Upper lobe of left lung (tissue), 6 donors: ENCODE data around the gene EEIG1. TPM values are rescaled to one million over a fixed set of nuclear protein-coding genes. Genes with fewer than 3 reads are reported as not detected.

Experiments
- ATAC-seq, 2 donors: fragments of 200-7000 bp; cut with Tn5 transposase; one replicate each; pipeline ENCODE4 v1.9.1; 2022; ENCODE audit warnings: mild to moderate bottlenecking in 2 of 2, moderate library complexity in 2 of 2; ENCODE audit not compliant: low FRiP score in 2 of 2
- DNase-seq, 2 donors: peaks; one replicate each; pipeline ENCODE4 v3.0.0-alpha.2; 2019 to 2020
- H3K27ac ChIP-seq, 4 donors: fragments of 200-600 bp; sonication (generic); one replicate each; pipeline ENCODE4 v1.5.1; 2016 to 2019
- H3K27me3 ChIP-seq, 4 donors: fragments of 200-600 bp; sonication (generic); one replicate each; pipeline ENCODE4 v1.5.1; 2017 to 2019
- H3K36me3 ChIP-seq, 4 donors: fragments of 200-600 bp; sonication (generic); one replicate each; pipeline ENCODE4 v1.5.1; 2016 to 2019
- H3K4me1 ChIP-seq, 4 donors: fragments of 200-600 bp; sonication (generic); one replicate each; pipeline ENCODE4 v1.5.1; 2018 to 2019
- H3K4me3 ChIP-seq, 4 donors: fragments of 200-600 bp; sonication (generic); one replicate each; pipeline ENCODE4 v1.5.1; 2017 to 2019; ENCODE audit warnings: mild to moderate bottlenecking in 2 of 4, moderate library complexity in 1 of 4
- H3K9me3 ChIP-seq, 4 donors: fragments of 200-600 bp; sonication (generic); one replicate each; pipeline ENCODE4 v1.5.1; 2018 to 2019
- CTCF ChIP-seq, 6 experiments: fragments of 450-650 bp in 4 of 6; fragments of 200-600 bp in 2 of 6; sonication (generic) in 2 of 6; IDR thresholded peaks; one replicate each; pipeline ENCODE4 v1.5.1; 2016 to 2019; ENCODE audit warnings: antibody characterized with exemption in 6 of 6
- EP300 ChIP-seq, 4 donors: sonication (generic); formaldehyde crosslinking; IDR thresholded peaks; one replicate each; pipeline ENCODE4 v1.5.1; 2017; ENCODE audit warnings: antibody characterized with exemption in 4 of 4, control low read depth in 2 of 4
- POLR2A ChIP-seq, 4 donors: fragments of 450-650 bp; IDR thresholded peaks; one replicate each; pipeline ENCODE4 v1.5.1; 2016 to 2017; ENCODE audit warnings: antibody characterized with exemption in 4 of 4, mild to moderate bottlenecking in 2 of 4
- POLR2AphosphoS5 ChIP-seq, 2 donors: sonication (generic); formaldehyde crosslinking; IDR thresholded peaks; one replicate each; pipeline ENCODE4 v1.5.1; 2017; ENCODE audit warnings: antibody characterized with exemption in 2 of 2
- WGBS, 2 donors: methylation state at CpG; one replicate each; pipeline ENCODE4 v1.1.5; 2017 to 2018; 5-methylcytosine and 5-hydroxymethylcytosine counted together
- total RNA-seq, 6 donors: library from RNA; depleted of rRNA in 4 of 6; stranded (reverse); fragments of >200 nt in 4 of 6; gene quantifications; one replicate each; pipeline versions ENCODE4 v1.1.0 to v1.2.1, GENCODE V29; 2016 to 2021
- donor health status: DM: no; HTN: no; CAD: no; lungs with moderate emphysema.
- donor health status: DM: no; HTN: yes; CAD: no; lungs with severe emphysema.

The EEIG1 gene
- total RNA-seq, 6 donors from 2014 or later = 17.8 to 60.7 (median 48.0) TPM

DNA sequence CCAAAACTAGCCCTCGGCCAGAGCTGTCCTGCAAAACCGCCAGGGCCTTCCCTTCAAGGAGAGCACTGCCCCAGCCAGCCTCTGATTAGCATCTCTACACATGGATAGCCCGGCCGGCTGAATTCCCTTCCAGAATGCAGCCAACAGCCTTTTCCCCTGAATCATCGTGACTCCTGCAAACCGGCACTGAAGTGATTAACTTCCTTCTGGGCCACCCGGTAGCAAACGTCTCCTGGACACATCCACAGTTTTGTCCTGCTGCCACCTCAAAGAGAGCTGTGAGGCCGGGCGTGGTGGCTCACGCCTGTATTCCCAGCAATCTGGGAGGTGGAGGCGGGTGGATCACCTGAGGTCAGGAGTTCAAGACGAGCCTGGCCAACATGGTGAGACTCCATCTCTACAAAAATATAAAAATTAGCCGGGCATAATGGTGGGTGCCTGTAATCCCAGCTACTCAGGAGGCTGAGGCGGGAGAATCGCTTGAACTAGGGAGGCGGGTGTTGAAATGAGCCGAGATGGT lies 21.1 kb upstream of the EEIG1 start:
- Histone ChIP-seq H3K4me1 (peaks cover 0 to 13% (median 8%) of the 10 kb centered on the region in 4 donors), H3K27me3 (no peaks in the 10 kb centered on the region), H3K9me3 (no peaks in the 10 kb centered on the region), H3K4me3 (no peak overlapping the region), H3K27ac (no peak overlapping the region), H3K36me3 (no peaks in the 10 kb centered on the region)
- DNase-seq (no peak), ATAC-seq (peak in 1 of 2 donors; percentile 44)
- 67 to 83% methylated on average over 12 to 18 of the region's 18 CpGs for WGBS, 2 donors
- TF ChIP-seq POLR2A (IDR thresholded peaks at IDR 0.05) (no peak), POLR2AphosphoS5 (IDR thresholded peaks at IDR 0.05) (no peak), CTCF (IDR thresholded peaks at IDR 0.05) (no peak), EP300 (IDR thresholded peaks at IDR 0.05) (no peak)

DNA sequence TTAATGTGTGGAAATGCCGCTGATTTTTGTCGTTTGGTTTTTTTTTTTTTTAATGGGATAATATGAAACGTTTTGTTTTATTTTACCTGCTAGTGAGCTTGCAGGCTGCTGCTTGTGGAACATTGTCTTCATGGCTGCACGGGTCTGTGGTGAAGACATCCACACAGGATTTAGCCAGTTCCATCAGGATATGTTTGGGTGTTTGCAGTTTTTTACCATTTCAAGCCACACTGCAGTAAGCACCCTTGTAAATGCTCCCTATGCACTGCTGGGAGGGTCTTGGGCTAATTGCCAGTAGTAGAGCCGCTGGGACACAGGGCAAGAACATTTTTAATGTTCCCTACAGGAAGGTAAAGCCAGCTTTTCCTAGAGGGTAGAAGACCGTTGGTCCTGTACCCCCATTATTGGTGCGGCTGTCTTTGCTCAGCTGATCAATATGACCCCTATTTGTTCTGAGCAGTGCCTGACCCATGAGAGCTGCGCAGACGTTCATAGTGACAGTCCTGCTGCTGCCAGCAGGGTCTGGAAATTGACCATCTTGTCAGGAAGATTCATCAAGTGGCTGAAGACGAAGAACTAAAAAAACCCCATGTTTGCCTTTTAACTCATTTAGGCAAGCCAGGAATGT lies 20.5 kb upstream of the EEIG1 start:
- Histone ChIP-seq H3K27me3 (no peaks in the 10 kb centered on the region), H3K27ac (no peak overlapping the region), H3K4me3 (no peak overlapping the region), H3K9me3 (no peaks in the 10 kb centered on the region), H3K36me3 (no peaks in the 10 kb centered on the region), H3K4me1 (peaks cover 0 to 10% (median 7%) of the 10 kb centered on the region in 4 donors)
- 75 to 78% methylated on average over 10 of the region's 10 CpGs for WGBS, 2 donors
- TF ChIP-seq EP300 (IDR thresholded peaks at IDR 0.05) = no peak
- no peak for TF ChIP-seq POLR2A (IDR thresholded peaks at IDR 0.05)
- no peak for TF ChIP-seq POLR2AphosphoS5 (IDR thresholded peaks at IDR 0.05)
- TF ChIP-seq CTCF (IDR thresholded peaks at IDR 0.05) = no peak
- DNase-seq = no peak
- ATAC-seq = no peak

- no peak for TF ChIP-seq POLR2A (IDR thresholded peaks at IDR 0.05)
- no peak for TF ChIP-seq POLR2AphosphoS5 (IDR thresholded peaks at IDR 0.05)
- no peak for TF ChIP-seq CTCF (IDR thresholded peaks at IDR 0.05)
- TF ChIP-seq EP300 (IDR thresholded peaks at IDR 0.05) = no peak
- no peaks in the 10 kb centered on the region for H3K27me3 ChIP-seq
- DNase-seq = no peak
These were observed 18.7 kb upstream of the EEIG1 start for GRCh38 chr9:127999461-127999860.

DNA sequence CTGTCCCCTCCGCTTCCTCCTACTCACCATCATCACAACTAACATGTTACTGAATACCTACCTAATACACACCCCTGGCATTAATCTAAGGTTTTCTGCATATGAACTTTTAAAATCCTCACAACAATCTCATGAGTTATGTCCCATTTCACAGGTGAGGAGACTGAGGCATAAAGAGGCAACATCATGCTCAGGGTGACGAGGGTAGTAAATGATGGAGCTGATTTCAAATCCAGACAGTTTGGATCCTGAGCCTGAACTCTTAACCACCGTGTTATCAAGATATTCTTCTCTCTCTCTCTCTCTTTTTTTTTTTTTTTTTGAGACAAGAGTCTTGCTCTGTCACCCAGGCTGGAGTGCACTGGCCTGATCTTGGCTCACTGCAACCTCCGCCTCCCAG lies 12.9 kb upstream of the EEIG1 start:
- ATAC-seq = no peak
- no peaks in the 10 kb centered on the region for H3K36me3 ChIP-seq
- no peak for DNase-seq
- TF ChIP-seq POLR2A (IDR thresholded peaks at IDR 0.05) = no peak
- no peak for TF ChIP-seq EP300 (IDR thresholded peaks at IDR 0.05)
- no peak for TF ChIP-seq CTCF (IDR thresholded peaks at IDR 0.05)
- TF ChIP-seq POLR2AphosphoS5 (IDR thresholded peaks at IDR 0.05) = no peak
- no peak overlapping the region for H3K4me3 ChIP-seq
- no peak overlapping the region for H3K27ac ChIP-seq
- H3K4me1 ChIP-seq = no peaks in the 10 kb centered on the region
- 87 to 94% methylated on average over 4 of the region's 4 CpGs for WGBS, 2 donors
- H3K27me3 ChIP-seq = no peaks in the 10 kb centered on the region
- H3K9me3 ChIP-seq = no peaks in the 10 kb centered on the region

More at GRCh38 chr9:127999461-127999860, 18.7 kb upstream of the EEIG1 start:
- Histone ChIP-seq H3K4me1 (no peaks in the 10 kb centered on the region), H3K9me3 (no peaks in the 10 kb centered on the region), H3K36me3 (no peaks in the 10 kb centered on the region), H3K27ac (no peak overlapping the region), H3K4me3 (no peak overlapping the region)
- ATAC-seq = no peak
- 93% methylated on average over 2 of the region's 2 CpGs for WGBS, 2 donors
